Measurements from ENCODE around the gene ARF5.

DNA sequence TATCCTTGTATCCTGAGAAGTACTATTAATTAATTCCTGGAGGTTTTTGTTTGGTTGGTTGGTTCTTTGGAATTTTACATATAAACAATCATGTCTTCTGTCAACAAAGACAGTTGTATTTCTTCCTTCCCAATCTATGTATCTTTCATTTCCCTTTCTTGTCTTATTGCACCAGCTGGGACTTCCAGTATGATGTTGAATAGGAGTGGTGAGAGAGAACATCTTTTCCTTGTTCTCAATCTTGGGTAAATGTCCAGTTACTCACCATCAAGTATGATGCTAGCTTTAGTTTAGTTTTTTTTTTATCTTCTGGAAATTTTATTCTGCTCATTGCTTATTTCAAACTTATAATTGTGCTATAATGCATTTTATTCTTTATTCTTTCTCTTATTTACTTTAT, 37.1 kb downstream of the ARF5 start:
- TF ChIP-seq SUZ12 (IDR thresholded peaks at IDR 0.05) (no peak), NFRKB (IDR thresholded peaks at IDR 0.05) (no peak), FOXM1 (IDR thresholded peaks at IDR 0.05; ENCODE audit: borderline replicate concordance) (no peak), L3MBTL2 (conservative IDR thresholded peaks at IDR 0.05) (no peak), FOXK2 (IDR thresholded peaks at IDR 0.05) (no peak), BHLHE40 (IDR thresholded peaks at IDR 0.05; ENCODE audit: borderline replicate concordance) (no peak), ELF4 (IDR thresholded peaks at IDR 0.05) (no peak)

Measured in HEK293T (cell line).